Measurements from ENCODE around the gene KLK10.

GRCh38 chr19:50978772-50979390, 40.6 kb downstream of the KLK10 start:
- no peak for TF ChIP-seq POLR2A (IDR thresholded peaks at IDR 0.05; ENCODE audit: low read depth, low read length)
- TF ChIP-seq POLR2AphosphoS5 (IDR thresholded peaks at IDR 0.05; ENCODE audit: low read depth, low read length), result no peak
